GM12891 (cell line): ENCODE results near the gene CFL1.

Experiments used
- POLR2A ChIP-seq: IDR thresholded peaks from 2 replicates; pipeline ENCODE4 v1.6.1; 2011; ENCODE audit warnings: low read depth, low read length, control low read depth
- POLR2AphosphoS5 ChIP-seq: IDR thresholded peaks from 2 replicates; pipeline ENCODE4 v1.6.1; 2011; ENCODE audit warnings: low read depth, low read length, control low read depth
- SPI1 ChIP-seq: IDR thresholded peaks from 2 replicates; pipeline ENCODE4 v1.6.1; 2011; ENCODE audit warnings: low read depth, low read length, control low read depth
- TAF1 ChIP-seq: IDR thresholded peaks from 2 replicates; pipeline ENCODE4 v1.6.1; 2011; ENCODE audit warnings: low read depth, low read length, control low read depth

DNA sequence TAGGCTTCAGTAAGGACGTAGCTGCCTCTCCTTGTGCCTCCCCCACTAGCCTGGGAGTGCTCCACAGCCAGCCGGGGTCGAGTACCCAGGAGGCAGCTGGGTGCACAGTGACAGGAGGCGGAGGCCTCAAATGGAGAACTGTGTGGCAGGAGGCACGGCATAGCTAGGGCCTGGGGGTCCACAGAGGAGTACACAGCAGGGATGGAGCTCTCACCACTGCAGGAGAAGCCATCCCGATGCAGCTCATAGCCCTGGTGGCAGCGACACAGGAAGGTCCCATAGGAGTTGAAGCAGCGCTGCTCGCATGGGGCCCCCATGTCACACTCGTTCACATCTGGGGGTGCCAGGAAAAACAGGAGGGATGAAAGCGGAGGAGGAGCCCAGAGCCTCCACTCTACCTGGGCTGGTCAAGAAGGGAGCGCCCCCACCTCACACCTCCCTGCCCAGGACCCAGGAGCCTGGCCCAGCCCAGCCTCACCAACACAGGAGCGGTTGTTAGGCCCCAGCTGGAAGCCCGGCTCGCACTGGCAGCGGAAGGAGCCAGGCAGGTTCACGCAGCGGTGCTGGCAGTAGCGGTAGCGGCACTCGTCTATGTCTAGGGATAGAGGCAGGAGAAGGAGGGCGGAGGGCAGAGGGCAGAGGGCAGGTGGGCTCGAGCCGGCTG, 11.8 kb upstream of the CFL1 start:
- TF ChIP-seq POLR2A (peak; percentile 36), SPI1 (no peak), POLR2AphosphoS5 (no peak; the same call in 1 of the 2 replicates), TAF1 (no peak)
